Fibroblast of lung (primary cell): ENCODE results near the gene CSK.

Experiments
- CTCF ChIP-seq, 2 donors: IDR thresholded peaks in 1 of 2; conservative IDR thresholded peaks in 1 of 2; 1 replicate in 1 of 2; 2 replicates in 1 of 2; pipeline ENCODE4 v1.5.1; 2011 to 2012; ENCODE audit warnings: low read length in 2 of 2, control low read depth in 1 of 2, inconsistent platforms in 1 of 2, low read depth in 1 of 2, mild to moderate bottlenecking in 1 of 2
- EZH2 ChIP-seq: IDR thresholded peaks from 2 replicates; pipeline ENCODE4 v1.5.1; 2012; ENCODE audit warnings: low read length, control low read depth, mild to moderate bottlenecking; ENCODE audit errors: missing control alignments

GRCh38 chr15:74735305-74735704, 46.6 kb upstream of the CSK start:
- TF ChIP-seq EZH2 (no peak), CTCF (conservative IDR thresholded peaks at IDR 0.05 in 1 of 2, IDR thresholded peaks at IDR 0.05 in 1 of 2; ENCODE audit: low read depth in 1 of 2, low read length in 2 of 2) (no peak)
